ENCODE results near the gene PCDH15. TPM values are rescaled to one million over a fixed set of nuclear protein-coding genes. Genes with fewer than 3 reads are reported as not detected.

Gene PCDH15
- polyA plus RNA-seq, 1 of the 3 experiments (the other 2 are of a cell fraction): 0.03 TPM

GRCh38 chr10:53978301-53978700, 822.7 kb downstream of the PCDH15 start:
- 47% methylated on average over 3 of the region's 3 CpGs for WGBS (ENCODE audit: low lambda C conversion rate)
- no peak for DNase-seq
- TF ChIP-seq REST (IDR thresholded peaks at IDR 0.05; ENCODE audit: low read depth, low read length) (no peak), SMC3 (IDR thresholded peaks at IDR 0.05; ENCODE audit: low read depth, low read length) (no peak)

GRCh38 chr10:53977267-53977666, 823.8 kb downstream of the PCDH15 start:
- Histone ChIP-seq H3K9me3 (0 out of 2 replicates have a peak, but pooled peaks cover 3% of the 10 kb centered on the region), H3K4me2 (no peak overlapping the region), H3F3A (replicated peaks; ENCODE audit: insufficient read depth) (no peaks in the 10 kb centered on the region), H3K36me3 (replicated peaks in 1 of 2; ENCODE audit: control insufficient read depth in 1 of 2, insufficient read depth in 2 of 2, low read length in 1 of 2) (no peaks in the 10 kb centered on the region), H3K27ac (ENCODE audit: low read depth in 2 of 2, low read length in 1 of 2) (no peak overlapping the region), H2AFZ (ENCODE audit: low read depth) (no peak overlapping the region), H3K9me2 (no peaks in the 10 kb centered on the region), H3K9ac (no peak overlapping the region), H3K4me3 (ENCODE audit: low read depth in 2 of 2, low read length in 1 of 2) (no peak overlapping the region), H3K79me2 (ENCODE audit: insufficient read depth) (no peaks in the 10 kb centered on the region), H3K4me1 (ENCODE audit: control insufficient read depth in 1 of 2, insufficient read depth in 2 of 2, low read depth in 1 of 2, low read length in 1 of 2) (no peaks in the 10 kb centered on the region), H4K20me1 (ENCODE audit: insufficient read depth) (no peaks in the 10 kb centered on the region), H3K27me3 (ENCODE audit: insufficient read depth) (no peaks in the 10 kb centered on the region)
- no peak for TF ChIP-seq USF2 (IDR thresholded peaks at IDR 0.05; ENCODE audit: borderline replicate concordance, low read depth, low read length)
- TF ChIP-seq PBX3 (IDR thresholded peaks at IDR 0.05): no peak
- TF ChIP-seq RXRA (IDR thresholded peaks at IDR 0.05; ENCODE audit: borderline replicate concordance, low read depth): no peak
- TF ChIP-seq CHD2 (IDR thresholded peaks at IDR 0.05; ENCODE audit: low read length, partially characterized antibody): no peak
- no peak for TF ChIP-seq TEAD4 (IDR thresholded peaks at IDR 0.05; ENCODE audit: borderline replicate concordance, insufficient read depth)
- no peak for TF ChIP-seq USF1 (IDR thresholded peaks at IDR 0.05; ENCODE audit: borderline replicate concordance, low read depth)
- TF ChIP-seq FOSL2 (IDR thresholded peaks at IDR 0.05; ENCODE audit: borderline replicate concordance, low read depth): no peak
- no peak for TF ChIP-seq TCF12 (IDR thresholded peaks at IDR 0.05)
- TF ChIP-seq CTCF (IDR thresholded peaks at IDR 0.05): no peak
- 54% methylated on average over 2 of the region's 2 CpGs for WGBS (ENCODE audit: low lambda C conversion rate)
- DNase-seq: no peak
- POLR2A ChIA-PET: no interaction called here
- CTCF ChIA-PET: no interaction called here

More at GRCh38 chr10:53978301-53978700, 822.7 kb downstream of the PCDH15 start:
- ChIA-PET CTCF (no interaction called here), POLR2A (no interaction called here)
- Histone ChIP-seq H3K4me1 (ENCODE audit: control insufficient read depth in 1 of 2, insufficient read depth in 2 of 2, low read depth in 1 of 2, low read length in 1 of 2) (no peaks in the 10 kb centered on the region), H3K4me3 (ENCODE audit: low read depth in 2 of 2, low read length in 1 of 2) (no peak overlapping the region), H2AFZ (ENCODE audit: low read depth) (no peak overlapping the region), H3F3A (replicated peaks; ENCODE audit: insufficient read depth) (no peaks in the 10 kb centered on the region), H3K79me2 (ENCODE audit: insufficient read depth) (no peaks in the 10 kb centered on the region), H3K27me3 (ENCODE audit: insufficient read depth) (no peaks in the 10 kb centered on the region), H3K4me2 (no peak overlapping the region), H3K9me3 (0 out of 2 replicates have a peak, but pooled peaks cover 3% of the 10 kb centered on the region), H3K36me3 (replicated peaks in 1 of 2; ENCODE audit: control insufficient read depth in 1 of 2, insufficient read depth in 2 of 2, low read length in 1 of 2) (no peaks in the 10 kb centered on the region), H3K27ac (ENCODE audit: low read depth in 2 of 2, low read length in 1 of 2) (no peak overlapping the region), H4K20me1 (ENCODE audit: insufficient read depth) (no peaks in the 10 kb centered on the region), H3K9ac (no peak overlapping the region), H3K9me2 (no peaks in the 10 kb centered on the region)
